Measurements from ENCODE around the gene HECTD2.

DNA sequence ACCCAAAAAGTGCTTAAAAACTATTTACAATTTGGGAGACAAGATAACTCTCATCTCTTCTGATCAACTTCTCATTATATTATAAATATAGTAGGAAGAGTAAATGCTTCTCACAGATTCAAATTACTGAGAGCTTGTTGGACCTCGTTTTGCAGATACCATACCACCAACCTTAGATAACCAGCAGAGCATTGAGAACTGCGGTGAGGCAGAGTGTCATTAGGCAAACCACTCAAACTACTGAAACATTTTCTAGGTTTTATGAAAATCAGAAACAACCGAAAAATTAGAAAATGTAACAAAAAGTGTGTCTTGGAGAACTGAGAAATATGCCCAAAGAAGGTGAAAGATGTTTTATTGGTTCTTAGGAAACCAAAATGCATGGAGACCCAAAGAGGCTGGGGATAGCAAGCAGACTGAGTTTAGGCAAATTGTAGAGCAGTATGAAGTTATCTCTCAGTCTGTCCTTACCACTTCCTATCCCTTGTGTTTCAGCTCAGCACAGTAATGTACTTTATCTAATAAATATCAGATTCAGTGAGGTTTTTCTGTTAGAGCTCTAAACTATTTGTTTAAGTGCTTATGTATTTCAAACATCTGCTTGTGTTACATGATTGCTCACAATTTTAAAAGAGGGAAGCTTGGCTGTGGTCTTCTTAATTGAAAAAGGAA, 77.9 kb downstream of the HECTD2 start:
- TF ChIP-seq, protein P1, sequence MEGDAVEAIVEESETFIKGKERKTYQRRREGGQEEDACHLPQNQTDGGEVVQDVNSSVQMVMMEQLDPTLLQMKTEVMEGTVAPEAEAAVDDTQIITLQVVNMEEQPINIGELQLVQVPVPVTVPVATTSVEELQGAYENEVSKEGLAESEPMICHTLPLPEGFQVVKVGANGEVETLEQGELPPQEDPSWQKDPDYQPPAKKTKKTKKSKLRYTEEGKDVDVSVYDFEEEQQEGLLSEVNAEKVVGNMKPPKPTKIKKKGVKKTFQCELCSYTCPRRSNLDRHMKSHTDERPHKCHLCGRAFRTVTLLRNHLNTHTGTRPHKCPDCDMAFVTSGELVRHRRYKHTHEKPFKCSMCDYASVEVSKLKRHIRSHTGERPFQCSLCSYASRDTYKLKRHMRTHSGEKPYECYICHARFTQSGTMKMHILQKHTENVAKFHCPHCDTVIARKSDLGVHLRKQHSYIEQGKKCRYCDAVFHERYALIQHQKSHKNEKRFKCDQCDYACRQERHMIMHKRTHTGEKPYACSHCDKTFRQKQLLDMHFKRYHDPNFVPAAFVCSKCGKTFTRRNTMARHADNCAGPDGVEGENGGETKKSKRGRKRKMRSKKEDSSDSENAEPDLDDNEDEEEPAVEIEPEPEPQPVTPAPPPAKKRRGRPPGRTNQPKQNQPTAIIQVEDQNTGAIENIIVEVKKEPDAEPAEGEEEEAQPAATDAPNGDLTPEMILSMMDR (IDR thresholded peaks at IDR 0.05): no peak
- no peak for TF ChIP-seq POLR2A (IDR thresholded peaks at IDR 0.05)
